Mesendoderm (in vitro differentiated cells): ENCODE data around the gene KLHL29.
A peak's percentile ranks its signal among the peaks of the same experiment; 100 is the strongest.

Experiments
- DNase-seq: peaks from one replicate; pipeline ENCODE4 v3.0.0; 2013
- H2AK5ac ChIP-seq: 2 replicates; pipeline ENCODE4 v1.6.1; 2013; ENCODE audit warnings: low read length, inconsistent platforms
- H2BK120ac ChIP-seq: 2 replicates; pipeline ENCODE4 v1.6.1; 2013; ENCODE audit warnings: low read depth, mild to moderate bottlenecking, low read length, moderate library complexity, mixed read lengths
- H2BK15ac ChIP-seq: replicated peaks from 2 replicates; pipeline ENCODE4 v1.6.1; 2013; ENCODE audit warnings: low read depth, mild to moderate bottlenecking, moderate library complexity
- H2BK5ac ChIP-seq: 2 replicates; pipeline ENCODE4 v1.6.1; 2013; ENCODE audit warnings: low read length, inconsistent platforms
- H3K18ac ChIP-seq: 2 replicates; pipeline ENCODE4 v1.6.1; 2013; ENCODE audit warnings: mild to moderate bottlenecking, low read length, mixed read lengths
- H3K23ac ChIP-seq: one replicate; pipeline ENCODE4 v1.6.1; 2013; ENCODE audit warnings: low read length
- H3K27ac ChIP-seq: 2 replicates; pipeline ENCODE4 v1.5.1; 2013; ENCODE audit warnings: low read depth, mild to moderate bottlenecking, inconsistent platforms, low read length, moderate library complexity
- H3K27me3 ChIP-seq: 2 replicates; pipeline ENCODE4 v1.6.1; 2013; ENCODE audit warnings: low read length, control low read depth, mild to moderate bottlenecking, inconsistent platforms; ENCODE audit not compliant: insufficient read depth, poor library complexity
- H3K36me3 ChIP-seq: 2 replicates; pipeline ENCODE4 v1.6.1; 2013; ENCODE audit warnings: low read length, inconsistent platforms; ENCODE audit not compliant: control insufficient read depth, insufficient read depth
- H3K4ac ChIP-seq: one replicate; pipeline ENCODE4 v1.6.1; 2013; ENCODE audit warnings: low read depth, mild to moderate bottlenecking, low read length, moderate library complexity
- H3K4me1 ChIP-seq: 2 replicates; pipeline ENCODE4 v1.6.1; 2013; ENCODE audit warnings: low read depth, low read length, inconsistent platforms; ENCODE audit not compliant: control insufficient read depth
- H3K4me2 ChIP-seq: 2 replicates; pipeline ENCODE4 v1.6.1; 2013; ENCODE audit warnings: low read length
- H3K4me3 ChIP-seq: 2 replicates; pipeline ENCODE4 v1.5.1; 2013; ENCODE audit warnings: mild to moderate bottlenecking, low read length
- H3K56ac ChIP-seq: one replicate; pipeline ENCODE4 v1.6.1; 2013; ENCODE audit warnings: low read length
- H3K79me1 ChIP-seq: 2 replicates; pipeline ENCODE4 v1.6.1; 2013; ENCODE audit warnings: low read length, inconsistent platforms
- H3K79me2 ChIP-seq: 2 replicates; pipeline ENCODE4 v1.6.1; 2013; ENCODE audit warnings: mild to moderate bottlenecking, low read length; ENCODE audit not compliant: control insufficient read depth, insufficient read depth
- H3K9ac ChIP-seq: 2 replicates; pipeline ENCODE4 v1.6.1; 2013; ENCODE audit warnings: low read length, inconsistent platforms
- H4K5ac ChIP-seq: one replicate; pipeline ENCODE4 v1.6.1; 2013; ENCODE audit warnings: low read length
- H4K8ac ChIP-seq: one replicate; pipeline ENCODE4 v1.6.1; 2013; ENCODE audit warnings: low read depth, mild to moderate bottlenecking, control low read depth, low read length, moderate library complexity
- WGBS: extraction: QIAGEN DNeasy Blood & Tissue Kit; methylation state at CpG from one replicate; pipeline ENCODE4 v1.1.7; 2013; ENCODE audit warnings: low lambda C conversion rate, missing lambda C conversion rate; ENCODE audit not compliant: insufficient coverage; ENCODE audit errors: extremely low coverage; 5-methylcytosine and 5-hydroxymethylcytosine counted together

KLHL29 gene

DNA sequence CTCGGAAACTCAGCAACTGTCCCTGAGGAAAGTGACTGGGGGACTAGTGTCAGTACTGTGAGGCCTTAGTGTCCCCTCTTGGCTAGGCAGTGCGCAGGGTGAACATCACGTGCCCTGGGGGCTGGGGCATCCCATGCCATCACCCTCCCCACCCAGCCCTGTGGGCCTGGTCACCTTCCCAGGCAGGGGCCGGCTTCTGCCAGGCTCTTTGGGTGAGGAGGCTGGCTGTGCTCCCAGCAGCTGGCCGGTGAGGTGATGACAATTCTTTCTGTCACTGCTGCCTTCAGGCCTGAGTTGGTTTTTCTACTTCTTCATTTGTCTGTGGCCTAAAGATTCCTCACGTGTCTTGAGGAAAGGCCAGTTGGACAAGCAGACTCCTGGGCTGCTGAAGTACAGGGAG lies 180.8 kb downstream of the KLHL29 start:
- no peak overlapping the region for H3K18ac ChIP-seq
- no peak overlapping the region for H2AK5ac ChIP-seq
- H3K4me1 ChIP-seq = no peaks in the 10 kb centered on the region
- no peak overlapping the region for H4K8ac ChIP-seq
- H3K56ac ChIP-seq = no peak overlapping the region
- no peak overlapping the region for H3K4ac ChIP-seq
- H3K4me2 ChIP-seq = no peak overlapping the region
- no peak overlapping the region for H3K4me3 ChIP-seq
- H3K23ac ChIP-seq = no peak overlapping the region
- no peak overlapping the region for H2BK120ac ChIP-seq
- no peak overlapping the region for H3K27ac ChIP-seq
- H2BK5ac ChIP-seq = no peak overlapping the region
- H3K79me1 ChIP-seq = no peaks in the 10 kb centered on the region
- no peaks in the 10 kb centered on the region for H3K79me2 ChIP-seq
- H3K9ac ChIP-seq = no peak overlapping the region
- DNase-seq = no peak
- H2BK15ac ChIP-seq = no peak overlapping the region
- H4K5ac ChIP-seq = no peak overlapping the region
- H3K27me3 ChIP-seq = no peaks in the 10 kb centered on the region
- H3K36me3 ChIP-seq = no peaks in the 10 kb centered on the region
- WGBS = no CpG with 5 or more reads among the region's 6 CpGs

DNA sequence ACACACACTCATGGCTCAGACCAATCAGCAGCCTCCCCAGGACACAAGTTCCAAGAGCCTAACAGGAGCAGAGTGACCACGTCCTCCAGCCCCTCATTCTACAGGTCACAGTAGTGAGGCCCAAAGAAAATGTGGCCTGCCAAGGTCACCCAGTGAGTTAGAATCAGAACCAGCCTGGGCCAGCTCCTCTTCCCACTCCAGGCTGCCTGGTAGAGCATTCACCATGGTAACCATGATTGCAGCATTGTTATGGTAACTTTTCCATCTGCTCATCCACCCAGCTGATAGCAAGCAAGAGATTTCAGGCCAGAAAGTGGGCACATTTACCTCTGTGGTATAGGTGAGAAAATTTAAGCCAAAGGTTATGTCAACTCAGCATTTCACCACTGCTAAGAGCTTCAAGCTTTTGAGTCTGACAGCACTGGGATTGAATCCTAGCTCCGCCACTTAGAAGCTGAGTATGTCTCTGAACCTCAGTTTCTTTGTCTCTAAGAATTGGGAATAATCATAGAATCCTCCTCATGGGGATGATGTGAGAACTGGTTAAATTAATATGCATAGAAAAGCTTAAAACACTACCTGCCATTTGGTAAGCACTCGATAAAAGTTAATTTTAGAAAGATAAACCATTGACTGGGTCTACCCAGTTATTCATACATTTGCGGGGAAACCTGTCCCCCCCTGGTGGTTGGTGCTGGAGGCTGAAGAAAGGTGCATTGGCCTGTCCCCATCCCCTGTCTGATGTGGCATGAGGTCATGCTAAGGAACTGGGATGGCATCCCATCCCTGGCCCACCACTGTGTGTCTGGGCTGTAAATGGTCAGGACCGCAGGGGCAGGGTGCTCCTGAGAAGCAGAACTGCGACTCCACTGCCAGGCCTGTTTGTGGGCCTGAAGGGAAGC lies 181.5 kb downstream of the KLHL29 start:
- no peak overlapping the region for H3K4ac ChIP-seq
- H3K9ac ChIP-seq = no peak overlapping the region
- H3K4me2 ChIP-seq = no peak overlapping the region
- no peak overlapping the region for H3K18ac ChIP-seq
- no peaks in the 10 kb centered on the region for H3K27me3 ChIP-seq
- no CpG with 5 or more reads among the region's 6 CpGs for WGBS
- H2AK5ac ChIP-seq = no peak overlapping the region
- no peak overlapping the region for H2BK5ac ChIP-seq
- no peaks in the 10 kb centered on the region for H3K36me3 ChIP-seq
- peak; percentile 76 for DNase-seq
- no peak overlapping the region for H3K23ac ChIP-seq
- H3K4me1 ChIP-seq = no peaks in the 10 kb centered on the region
- H3K56ac ChIP-seq = no peak overlapping the region
- no peak overlapping the region for H3K27ac ChIP-seq
- no peak overlapping the region for H4K5ac ChIP-seq
- H4K8ac ChIP-seq = no peak overlapping the region
- no peak overlapping the region for H2BK120ac ChIP-seq
- H3K79me1 ChIP-seq = no peaks in the 10 kb centered on the region
- no peak overlapping the region for H2BK15ac ChIP-seq
- H3K4me3 ChIP-seq = no peak overlapping the region
- H3K79me2 ChIP-seq = no peaks in the 10 kb centered on the region

DNA sequence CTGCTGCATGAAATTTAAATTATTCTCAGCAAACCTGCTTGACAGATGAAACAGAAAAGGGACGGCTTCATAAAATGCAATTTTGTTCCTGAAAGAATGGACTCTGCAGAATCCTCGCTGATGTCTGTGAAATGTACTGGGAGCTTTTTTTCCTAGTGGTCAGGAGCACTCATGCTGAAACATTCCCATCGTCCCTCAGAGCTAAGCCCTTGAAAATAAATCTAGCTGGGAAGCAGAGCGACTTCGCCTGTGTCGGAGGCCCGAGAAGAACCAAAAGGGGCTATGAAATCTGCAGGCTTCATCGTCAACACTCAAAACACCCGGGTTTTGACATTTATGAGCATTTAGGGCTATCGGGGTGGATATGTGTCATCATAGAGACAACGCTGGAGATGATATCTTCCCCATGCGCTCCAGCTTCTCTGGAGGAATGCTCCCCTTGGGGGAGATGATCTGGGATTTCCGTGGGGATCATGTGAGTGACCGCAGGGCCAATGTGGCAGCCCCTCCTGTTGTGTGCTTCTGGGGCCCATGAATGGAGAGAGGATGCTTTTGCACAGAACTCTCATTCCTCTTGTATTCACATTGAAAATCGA lies 182.3 kb downstream of the KLHL29 start:
- Histone ChIP-seq H2BK120ac (no peak overlapping the region), H3K79me2 (no peaks in the 10 kb centered on the region), H3K4ac (no peak overlapping the region), H3K27me3 (no peaks in the 10 kb centered on the region), H4K5ac (no peak overlapping the region), H3K79me1 (no peaks in the 10 kb centered on the region), H2BK15ac (no peak overlapping the region), H3K9ac (no peak overlapping the region), H3K23ac (no peak overlapping the region), H4K8ac (no peak overlapping the region), H3K36me3 (no peaks in the 10 kb centered on the region), H2AK5ac (no peak overlapping the region), H3K4me1 (no peaks in the 10 kb centered on the region), H3K4me2 (no peak overlapping the region), H3K18ac (no peak overlapping the region), H3K56ac (no peak overlapping the region), H3K27ac (no peak overlapping the region), H2BK5ac (no peak overlapping the region), H3K4me3 (no peak overlapping the region)
- WGBS = no CpG with 5 or more reads among the region's 15 CpGs
- no peak for DNase-seq

DNA sequence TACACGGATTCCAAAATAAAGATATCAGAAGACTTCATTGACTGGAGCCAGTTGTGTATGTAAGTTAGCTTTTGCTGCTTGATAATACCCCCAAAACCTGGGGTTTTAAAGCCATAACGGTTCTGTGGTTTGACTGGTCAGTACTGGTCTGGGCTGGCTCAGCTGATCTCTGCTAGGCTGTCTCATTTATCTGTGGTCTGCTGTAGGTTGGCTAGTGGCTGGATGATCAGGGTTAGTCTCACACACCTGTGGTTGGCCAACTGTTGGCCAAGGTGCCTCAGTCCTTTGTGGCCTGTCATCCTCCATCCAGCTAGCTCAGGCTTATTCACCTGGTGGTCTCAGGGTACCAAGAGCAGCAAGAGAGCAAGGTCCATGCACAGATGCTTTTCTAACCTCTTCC lies 183.2 kb downstream of the KLHL29 start:
- no peak overlapping the region for H4K8ac ChIP-seq
- H3K4me1 ChIP-seq = no peaks in the 10 kb centered on the region
- H2BK15ac ChIP-seq = no peak overlapping the region
- H4K5ac ChIP-seq = no peak overlapping the region
- no peak overlapping the region for H3K23ac ChIP-seq
- H3K18ac ChIP-seq = no peak overlapping the region
- no peaks in the 10 kb centered on the region for H3K79me1 ChIP-seq
- H3K9ac ChIP-seq = no peak overlapping the region
- no peak overlapping the region for H3K4ac ChIP-seq
- H3K27ac ChIP-seq = no peak overlapping the region
- H3K36me3 ChIP-seq = no peaks in the 10 kb centered on the region
- H3K4me3 ChIP-seq = no peak overlapping the region
- no peak overlapping the region for H2BK120ac ChIP-seq
- no peaks in the 10 kb centered on the region for H3K27me3 ChIP-seq
- H3K79me2 ChIP-seq = no peaks in the 10 kb centered on the region
- no peak for DNase-seq
- H2AK5ac ChIP-seq = no peak overlapping the region
- H3K56ac ChIP-seq = no peak overlapping the region
- H3K4me2 ChIP-seq = no peak overlapping the region
- no peak overlapping the region for H2BK5ac ChIP-seq
- no CpG with 5 or more reads among the region's 2 CpGs for WGBS

DNA sequence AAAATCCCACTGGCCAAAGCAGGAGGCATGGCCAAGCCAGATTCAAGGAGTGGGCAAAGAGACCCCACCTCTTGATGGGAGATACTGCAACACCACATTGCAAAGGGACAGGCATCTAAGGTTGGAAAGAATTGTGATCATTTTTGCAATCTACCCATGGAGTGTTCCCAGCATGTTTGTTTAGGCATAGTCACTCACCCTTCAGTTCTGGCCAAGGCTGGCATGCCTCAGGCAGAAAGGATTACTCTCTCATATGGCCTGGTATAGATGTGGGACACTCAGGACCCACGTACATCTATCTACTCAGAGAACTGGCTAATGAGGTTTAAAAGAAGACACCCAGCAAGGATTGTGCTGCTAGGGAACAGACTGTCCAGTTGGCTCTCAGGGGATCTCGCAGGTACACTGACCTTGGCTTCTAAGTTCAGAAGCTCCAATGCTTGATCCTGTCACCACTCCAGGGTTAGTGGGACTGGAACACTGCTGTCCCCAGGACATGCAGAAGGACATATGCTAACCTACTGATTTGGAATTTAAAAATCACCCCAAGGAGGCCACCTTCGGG lies 183.7 kb downstream of the KLHL29 start:
- Histone ChIP-seq H3K27ac (no peak overlapping the region), H2AK5ac (no peak overlapping the region), H3K23ac (no peak overlapping the region), H3K9ac (no peak overlapping the region), H3K4ac (no peak overlapping the region), H3K79me2 (no peaks in the 10 kb centered on the region), H3K36me3 (no peaks in the 10 kb centered on the region), H3K27me3 (no peaks in the 10 kb centered on the region), H2BK5ac (no peak overlapping the region), H3K4me3 (no peak overlapping the region), H3K56ac (no peak overlapping the region), H2BK15ac (no peak overlapping the region), H3K4me1 (no peaks in the 10 kb centered on the region), H4K8ac (no peak overlapping the region), H2BK120ac (no peak overlapping the region), H3K4me2 (no peak overlapping the region), H3K18ac (no peak overlapping the region), H3K79me1 (no peaks in the 10 kb centered on the region), H4K5ac (no peak overlapping the region)
- DNase-seq = no peak
- WGBS = no CpG with 5 or more reads among the region's 3 CpGs
